ENCODE results near the gene TMEM131L.

DNA sequence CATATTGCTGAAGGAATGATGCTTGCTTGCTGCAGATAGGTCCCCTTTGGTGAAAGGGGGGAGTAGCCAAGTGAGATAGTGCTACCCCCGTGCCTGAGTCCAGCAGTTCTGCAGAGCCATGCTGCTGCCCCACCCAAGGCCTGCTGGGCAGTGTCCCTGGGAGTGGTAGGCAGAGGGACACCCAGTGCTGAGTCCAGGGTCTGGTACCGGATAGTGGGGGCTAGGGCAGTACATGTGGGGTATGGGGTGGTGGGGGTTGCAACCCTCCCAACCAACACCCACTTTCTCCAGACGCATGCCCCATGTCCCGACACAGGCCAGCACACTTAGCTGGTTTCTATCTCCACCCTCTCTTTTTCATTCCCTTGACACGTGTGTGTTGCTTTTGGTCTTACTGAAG, 155.9 kb downstream of the TMEM131L start:
- TF ChIP-seq EP300 (IDR thresholded peaks at IDR 0.05) (no peak), POLR2A (IDR thresholded peaks at IDR 0.05) (no peak), POLR2AphosphoS5 (IDR thresholded peaks at IDR 0.05) (no peak)
- TF ChIP-seq, protein P1, sequence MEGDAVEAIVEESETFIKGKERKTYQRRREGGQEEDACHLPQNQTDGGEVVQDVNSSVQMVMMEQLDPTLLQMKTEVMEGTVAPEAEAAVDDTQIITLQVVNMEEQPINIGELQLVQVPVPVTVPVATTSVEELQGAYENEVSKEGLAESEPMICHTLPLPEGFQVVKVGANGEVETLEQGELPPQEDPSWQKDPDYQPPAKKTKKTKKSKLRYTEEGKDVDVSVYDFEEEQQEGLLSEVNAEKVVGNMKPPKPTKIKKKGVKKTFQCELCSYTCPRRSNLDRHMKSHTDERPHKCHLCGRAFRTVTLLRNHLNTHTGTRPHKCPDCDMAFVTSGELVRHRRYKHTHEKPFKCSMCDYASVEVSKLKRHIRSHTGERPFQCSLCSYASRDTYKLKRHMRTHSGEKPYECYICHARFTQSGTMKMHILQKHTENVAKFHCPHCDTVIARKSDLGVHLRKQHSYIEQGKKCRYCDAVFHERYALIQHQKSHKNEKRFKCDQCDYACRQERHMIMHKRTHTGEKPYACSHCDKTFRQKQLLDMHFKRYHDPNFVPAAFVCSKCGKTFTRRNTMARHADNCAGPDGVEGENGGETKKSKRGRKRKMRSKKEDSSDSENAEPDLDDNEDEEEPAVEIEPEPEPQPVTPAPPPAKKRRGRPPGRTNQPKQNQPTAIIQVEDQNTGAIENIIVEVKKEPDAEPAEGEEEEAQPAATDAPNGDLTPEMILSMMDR (IDR thresholded peaks at IDR 0.05), result no peak
